OCI-M1 (cell line): ENCODE results near the gene MRPL57.
"Not testable (repeated sequence)": the region's sequence is repeated elsewhere in the genome, so short reads cannot be mapped to it uniquely, and the experiment has no call there.

Experiments used
- DNase-seq: peaks from one replicate; lab custom pipeline; 2025; lab: John Stamatoyannopoulos, UW

MRPL57 gene

DNA sequence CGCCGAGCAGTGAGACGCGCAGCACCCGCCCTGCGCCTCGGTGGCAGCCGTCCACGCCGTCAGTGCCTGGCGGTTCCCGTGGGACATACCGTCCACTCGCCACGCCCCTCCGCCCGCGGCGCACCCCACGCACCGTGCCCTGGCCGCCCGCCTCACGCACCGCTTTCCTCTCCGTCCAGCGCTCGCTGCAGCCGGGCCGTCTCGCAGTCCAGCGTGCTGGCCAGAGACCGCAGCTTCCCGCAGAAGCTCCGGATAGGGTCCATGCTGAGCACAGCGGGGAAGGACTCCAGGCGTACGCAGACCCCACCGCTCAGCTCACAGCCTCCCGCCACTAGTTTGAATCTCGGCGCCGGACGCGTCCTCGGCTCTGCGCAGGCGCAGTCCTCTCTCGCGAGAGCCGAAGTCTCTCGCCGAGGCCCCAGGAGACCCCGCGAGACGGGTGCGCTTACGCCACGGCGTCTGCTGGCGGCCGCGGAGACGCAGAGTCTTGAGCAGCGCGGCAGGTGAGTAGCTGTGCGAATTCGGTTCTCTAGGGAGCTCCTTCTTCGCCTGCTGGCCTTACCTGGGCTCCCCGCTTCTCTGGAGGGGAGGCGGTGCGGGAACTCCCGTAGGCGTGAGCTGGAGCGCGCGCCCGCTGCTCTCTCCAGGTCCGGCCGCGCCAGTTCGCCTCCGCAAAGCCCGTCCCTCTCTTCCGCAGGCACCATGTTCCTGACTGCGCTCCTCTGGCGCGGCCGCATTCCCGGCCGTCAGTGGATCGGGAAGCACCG lies at the start of gene MRPL57, which contains the start of gene SKA3:
TSS of gene MRPL57 (plus strand) at position 444 of the 767 bp plus-strand sequence. CDS start at position 703, 259 bp downstream.
TSS of gene SKA3 (minus strand) at position 338 of the 767 bp plus-strand sequence. CDS start at position 263, 75 bp downstream.
- peak; percentile 93 for DNase-seq

DNA sequence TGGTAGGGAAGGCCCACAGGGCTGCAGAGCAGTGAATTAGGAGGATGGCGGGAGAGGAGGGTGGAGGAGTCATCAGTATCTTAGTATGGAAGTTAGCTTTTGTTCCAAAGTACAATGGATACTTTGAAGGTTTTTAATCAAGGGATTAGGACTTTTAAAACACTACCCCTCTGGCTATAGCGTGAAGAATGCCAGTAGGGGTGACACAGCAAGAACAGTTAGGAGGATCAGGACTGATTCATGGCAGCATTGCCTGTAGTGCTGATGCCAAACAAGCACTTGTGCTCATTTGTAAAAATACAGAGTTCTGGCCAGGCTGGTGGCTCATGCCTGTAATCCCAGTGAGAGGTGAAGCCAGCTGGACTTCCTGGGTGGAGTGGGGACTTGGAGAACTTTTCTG lies 46.3 kb upstream of the MRPL57 start:
- DNase-seq: no peak

DNA sequence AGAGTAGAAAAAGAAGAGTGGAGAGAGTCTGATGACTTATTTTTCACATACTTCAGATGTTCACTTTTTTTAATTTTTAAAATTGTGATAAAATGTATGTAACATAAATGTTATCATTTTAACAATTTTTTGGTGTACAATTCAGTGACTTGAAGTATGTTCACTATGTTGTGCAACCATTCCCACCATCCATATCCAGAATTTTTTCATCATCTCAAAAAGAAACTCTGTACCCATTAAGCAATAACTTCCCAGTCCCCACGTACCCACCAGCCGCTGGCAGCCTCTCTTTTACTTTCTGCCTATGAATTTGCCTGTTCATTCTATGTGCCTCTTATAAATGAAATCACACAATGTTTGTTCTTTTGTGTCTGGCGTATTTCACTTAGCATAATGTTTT lies 43.4 kb upstream of the MRPL57 start:
- DNase-seq: no peak

DNA sequence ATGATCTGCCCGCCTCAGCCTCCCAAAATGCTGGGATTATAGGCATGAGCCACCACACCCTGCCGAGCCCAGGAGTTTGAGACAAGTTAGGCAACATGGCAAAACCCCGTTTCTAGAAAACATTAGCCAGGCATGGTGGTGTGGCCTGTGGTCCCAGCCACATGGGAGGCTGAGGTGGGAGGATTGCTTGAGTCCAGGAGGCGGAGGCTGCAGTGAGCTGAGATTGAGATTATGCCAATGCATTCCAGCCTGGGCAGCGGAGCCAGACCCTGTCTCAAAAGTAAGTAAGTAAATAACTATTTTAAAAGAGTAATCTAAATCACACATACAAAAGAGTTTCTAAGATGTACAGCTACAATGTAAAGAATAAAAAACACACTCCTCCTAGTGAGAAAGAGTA lies 42.0 kb upstream of the MRPL57 start:
- DNase-seq: no peak

DNA sequence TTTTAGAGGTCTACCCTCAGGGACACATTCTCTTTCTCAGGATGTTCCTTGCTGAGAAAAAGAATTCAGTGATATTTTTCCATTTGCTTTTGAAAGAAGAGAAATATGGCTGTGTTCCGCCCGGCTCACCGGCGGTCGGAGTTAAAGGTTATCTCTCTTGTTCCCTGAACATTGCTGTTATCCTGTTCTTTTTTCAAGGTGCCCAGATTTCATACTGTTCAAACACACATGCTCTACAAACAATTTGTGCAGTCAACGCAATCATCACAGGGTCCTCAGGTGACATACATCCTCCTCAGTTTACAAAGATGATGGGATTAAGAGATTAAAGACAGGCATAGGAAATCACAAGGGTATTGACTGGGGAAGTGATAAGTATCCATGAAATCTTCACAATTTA lies 40.6 kb upstream of the MRPL57 start:
- DNase-seq: not testable (repeated sequence)

DNA sequence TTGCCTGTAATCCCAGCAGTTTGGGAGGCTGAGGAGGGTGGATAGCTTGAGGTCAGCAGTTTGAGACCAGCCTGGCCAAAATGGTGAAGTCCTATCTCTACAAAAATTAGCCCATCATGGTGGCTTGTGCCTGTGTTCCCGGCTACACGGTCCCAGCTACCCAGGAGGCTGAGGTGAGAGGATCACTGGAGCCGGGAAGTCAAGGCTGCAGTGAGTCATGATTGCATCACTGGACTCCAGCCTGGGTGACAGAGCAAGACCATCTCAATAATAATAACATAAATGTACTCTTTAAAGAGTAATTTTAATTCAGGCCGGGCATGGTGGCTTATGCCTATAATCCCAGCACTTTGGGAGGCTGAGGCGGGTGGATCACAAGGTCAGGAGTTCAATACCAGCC lies 38.8 kb upstream of the MRPL57 start:
- no peak for DNase-seq

DNA sequence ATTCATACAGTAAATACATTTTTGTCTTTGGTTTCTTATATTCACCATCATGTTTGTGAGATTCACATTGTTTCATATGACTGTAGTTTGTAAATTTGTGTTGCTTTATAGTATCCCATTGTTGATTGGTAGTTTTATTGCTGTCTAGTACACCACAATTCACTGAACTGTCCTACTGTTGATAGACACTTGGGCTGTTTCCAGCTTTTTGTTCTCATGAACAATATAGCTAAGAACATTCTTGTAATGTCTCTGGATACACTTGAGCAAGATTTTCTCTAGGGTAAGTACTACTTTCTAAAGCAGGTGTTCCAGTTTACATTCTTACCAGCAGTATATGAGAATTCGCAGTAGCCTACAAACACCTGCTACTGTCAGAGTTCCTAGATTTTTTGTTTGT lies 37.9 kb upstream of the MRPL57 start:
- no peak for DNase-seq

DNA sequence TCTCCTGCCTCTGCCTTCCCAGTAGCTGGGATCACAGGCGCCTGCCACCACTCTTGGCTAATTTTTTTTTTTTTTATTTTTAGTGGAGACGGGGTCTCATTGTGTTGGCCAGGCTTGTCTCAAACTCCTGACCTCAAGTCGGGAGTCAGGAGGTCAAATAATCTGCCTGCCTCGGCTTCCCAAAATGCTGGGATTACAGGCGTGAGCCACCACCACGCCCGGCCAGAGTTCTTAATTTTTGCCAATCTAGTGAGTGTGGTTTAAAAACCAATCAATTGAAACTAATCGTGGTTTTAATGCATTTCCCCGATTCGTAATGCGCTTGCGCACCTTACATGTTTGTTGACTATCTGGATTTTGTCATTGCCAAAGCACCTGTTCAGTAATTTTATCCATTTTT lies 37.1 kb upstream of the MRPL57 start:
- no peak for DNase-seq

DNA sequence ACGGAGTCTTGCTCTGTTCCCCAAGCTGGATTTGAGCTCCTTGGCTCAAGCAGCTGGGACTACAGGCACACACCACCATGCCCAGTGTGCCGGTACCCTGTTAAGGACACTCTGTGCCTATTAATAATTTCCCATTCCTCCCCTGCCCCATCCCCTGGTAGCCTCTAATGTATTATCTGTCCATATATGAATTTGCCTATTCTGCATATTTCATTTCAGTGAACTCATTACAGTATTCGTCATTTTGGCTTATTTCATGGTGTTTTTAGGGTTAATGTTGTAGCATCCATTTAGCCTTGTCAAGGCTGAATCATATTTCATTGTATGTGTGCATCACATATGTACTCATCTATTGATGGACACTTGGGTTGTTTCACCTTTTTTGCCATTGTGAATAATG lies 33.7 kb upstream of the MRPL57 start:
- DNase-seq: no peak

DNA sequence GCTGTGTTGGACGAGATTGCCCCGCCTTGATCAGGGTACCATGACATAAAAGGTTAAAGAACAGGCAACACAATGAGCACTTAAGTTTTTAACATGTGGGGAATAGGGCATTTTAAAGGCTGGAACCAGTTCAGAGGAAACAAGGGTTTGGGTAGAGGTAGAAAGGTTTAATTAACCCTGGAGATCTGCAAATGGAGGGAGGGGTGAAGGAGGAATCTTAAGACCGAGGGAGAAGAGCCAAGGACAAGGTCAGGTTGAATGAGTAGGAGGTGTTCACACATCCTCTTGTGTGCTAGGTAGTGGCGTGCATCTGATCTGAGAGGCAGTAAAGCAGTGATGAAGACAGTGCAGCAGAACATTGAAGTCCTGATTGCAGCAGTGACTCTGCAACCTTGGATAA lies 28.6 kb upstream of the MRPL57 start:
- no peak for DNase-seq

DNA sequence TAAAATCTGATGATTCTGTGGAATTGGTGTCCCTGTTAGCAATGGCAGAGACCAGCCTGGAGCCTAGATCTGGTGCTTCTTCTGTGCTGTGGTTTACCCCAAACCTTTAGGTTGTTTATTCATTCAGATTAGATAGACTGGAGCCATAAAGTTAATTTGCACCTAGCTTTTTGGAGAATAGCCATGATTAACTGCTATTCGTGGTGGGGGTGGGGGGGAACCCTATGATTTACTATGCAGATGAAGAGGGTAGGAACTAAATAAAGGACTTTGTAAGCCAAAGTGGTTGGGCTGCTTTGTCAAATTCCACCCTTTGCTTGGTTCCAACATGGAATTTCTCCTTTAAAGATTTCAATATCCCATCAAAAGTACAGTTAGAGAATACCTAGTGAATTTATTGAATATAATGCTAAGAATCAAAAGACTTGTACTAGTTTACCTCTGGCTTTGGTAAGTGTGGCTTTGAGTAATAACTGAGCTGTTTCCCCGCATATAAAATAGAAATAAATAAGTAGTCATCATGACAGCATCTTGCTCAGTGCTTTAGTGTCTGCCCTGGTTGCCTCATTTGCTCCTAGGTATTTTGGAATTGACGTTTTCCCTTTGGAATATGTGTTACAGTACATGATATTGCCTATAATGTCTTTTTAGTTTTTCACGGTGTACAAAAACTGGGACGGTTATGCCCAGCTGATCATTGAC lies 27.8 kb upstream of the MRPL57 start:
- DNase-seq: no peak

DNA sequence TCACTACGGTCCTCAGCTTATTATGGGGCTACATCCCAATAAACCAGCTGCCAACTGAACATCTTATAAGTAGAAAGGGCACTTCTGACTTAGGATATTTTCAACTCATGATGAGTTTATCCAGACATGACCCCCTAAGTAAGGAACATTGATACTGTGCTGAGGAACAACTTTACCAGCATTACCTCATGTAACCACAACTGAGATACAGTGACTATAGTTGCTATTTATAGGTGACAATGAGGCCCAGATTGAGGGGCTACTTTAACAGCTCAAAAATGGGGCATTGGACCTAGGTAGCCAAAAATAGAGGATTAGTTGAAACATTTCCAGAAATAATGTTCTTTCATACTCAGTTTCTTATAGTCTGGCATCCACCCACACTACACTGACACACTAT lies 26.9 kb upstream of the MRPL57 start:
- DNase-seq: peak; percentile 26

DNA sequence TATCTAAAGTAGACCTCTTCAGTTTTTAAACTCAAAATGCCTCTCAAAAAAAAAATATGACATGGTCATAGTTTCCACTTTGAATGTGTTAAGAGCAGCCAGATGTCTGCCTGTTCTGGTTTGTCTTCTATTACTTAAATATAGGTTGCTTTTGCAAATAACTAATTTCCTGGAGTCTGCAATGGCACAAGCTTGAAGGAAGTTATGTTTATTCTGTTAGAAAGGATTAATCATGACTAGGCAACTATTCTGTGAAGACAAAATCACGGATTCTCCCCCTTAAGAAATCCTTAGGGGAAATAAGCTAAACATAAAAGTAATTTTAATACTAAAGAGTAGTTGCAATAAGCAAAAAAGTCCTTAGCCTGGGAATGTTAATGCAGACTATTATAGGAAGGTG lies 26.4 kb upstream of the MRPL57 start:
- DNase-seq: peak; percentile 26

DNA sequence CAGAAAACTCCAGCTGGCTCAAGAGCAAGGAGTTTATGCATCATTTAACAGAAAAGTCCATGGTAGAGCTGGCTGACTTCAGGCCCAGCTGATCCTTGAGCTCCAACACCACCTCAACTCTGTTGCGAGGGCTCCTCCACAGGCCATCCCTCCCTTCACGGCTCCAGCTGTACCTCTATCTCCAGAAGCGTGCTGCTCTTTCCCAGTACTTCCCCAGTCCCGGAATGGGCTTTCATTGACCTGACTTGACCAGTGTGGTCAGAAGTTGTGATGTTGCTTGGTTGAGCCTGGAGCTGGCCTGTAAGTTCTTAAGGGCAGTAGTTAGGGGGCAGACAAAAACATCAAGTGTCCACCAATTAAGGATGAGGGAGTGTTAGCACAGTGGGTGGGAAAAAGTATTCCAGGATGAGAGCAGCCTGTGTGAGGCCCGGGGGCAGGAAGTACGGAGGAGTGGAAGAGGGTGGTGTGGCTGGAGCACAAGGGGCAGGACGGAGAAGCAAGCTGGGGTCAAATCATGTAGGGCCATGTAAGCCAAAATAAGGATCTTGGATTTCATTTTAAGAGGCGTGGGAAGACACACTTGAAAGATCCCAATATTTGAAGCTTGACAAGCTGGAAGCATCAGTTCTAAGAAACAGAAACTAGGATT lies 24.1 kb upstream of the MRPL57 start:
- DNase-seq: no peak

DNA sequence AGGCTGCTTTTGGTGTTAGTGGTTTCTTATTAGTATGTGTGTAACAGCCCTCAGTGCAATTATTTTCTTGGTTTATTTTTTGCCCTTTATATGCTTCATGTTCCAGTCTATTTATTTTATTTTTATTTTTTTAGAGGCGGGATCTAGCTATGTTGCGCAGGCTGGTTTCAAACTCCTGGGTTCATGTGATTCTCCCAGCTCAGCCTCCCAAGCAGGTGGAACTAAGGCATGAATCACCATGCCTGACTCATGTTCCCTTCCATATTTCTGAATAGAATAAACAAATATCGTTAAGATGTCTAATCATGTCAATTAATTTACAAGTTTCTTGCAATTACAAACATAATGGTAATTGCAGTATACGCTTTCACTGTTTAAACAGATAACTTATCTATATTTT lies 11.8 kb upstream of the MRPL57 start:
- DNase-seq: no peak

DNA sequence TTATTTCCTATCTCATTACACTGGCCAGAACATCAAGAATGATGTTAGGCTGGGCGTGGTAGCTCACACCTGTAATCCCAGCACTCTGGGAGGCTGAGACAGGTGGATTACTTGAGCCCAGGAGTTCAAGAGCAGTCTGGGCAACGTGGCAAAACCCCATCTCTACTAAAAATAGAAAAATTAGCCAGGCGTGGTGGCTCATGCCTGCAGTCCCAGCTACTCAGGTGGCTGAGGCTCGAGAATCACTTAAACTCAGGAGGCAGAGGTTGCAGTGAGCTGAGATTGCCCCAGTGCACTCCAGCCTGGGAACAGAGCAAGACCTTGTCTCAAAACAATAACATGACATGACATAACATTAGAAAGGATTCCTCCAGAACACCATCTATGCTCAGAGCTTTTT lies 10.9 kb upstream of the MRPL57 start:
- not testable (repeated sequence) for DNase-seq

DNA sequence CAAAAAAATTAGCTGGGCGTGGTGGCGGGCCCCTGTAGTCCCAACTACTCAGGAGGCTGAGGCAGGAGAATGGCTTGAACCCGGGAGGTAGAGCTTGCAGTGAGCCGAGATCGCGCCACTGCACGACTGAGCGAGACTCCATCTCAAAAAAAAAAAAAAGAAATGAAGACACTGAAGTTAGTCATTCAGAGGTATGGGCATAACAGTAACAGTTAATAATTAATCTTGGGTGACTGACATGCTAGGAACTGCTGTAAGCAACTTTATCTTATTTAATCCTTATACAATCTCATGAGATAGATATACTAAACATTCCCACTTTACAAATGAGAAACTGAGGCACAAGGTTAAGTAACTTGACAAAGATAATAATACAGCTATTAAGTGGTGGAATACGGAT lies 5.0 kb upstream of the MRPL57 start:
- DNase-seq: no peak

DNA sequence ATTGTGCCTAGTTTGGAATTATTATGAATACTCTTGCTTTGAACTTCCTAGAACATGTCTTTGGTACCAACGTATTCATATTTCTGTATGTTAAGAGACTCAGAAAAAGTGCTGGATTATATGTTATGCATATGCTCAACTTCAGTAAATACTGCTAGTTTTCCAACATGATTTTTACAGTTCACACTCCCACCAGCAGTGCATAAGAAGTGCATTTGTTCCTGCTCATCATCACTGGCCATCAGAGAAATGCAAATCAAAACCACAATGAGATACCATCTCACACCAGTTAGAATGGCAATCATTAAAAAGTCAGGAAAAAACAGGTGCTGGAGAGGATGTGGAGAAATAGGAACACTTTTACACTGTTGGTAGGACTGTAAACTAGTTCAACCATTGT lies 2.7 kb upstream of the MRPL57 start:
- not testable (repeated sequence) for DNase-seq

DNA sequence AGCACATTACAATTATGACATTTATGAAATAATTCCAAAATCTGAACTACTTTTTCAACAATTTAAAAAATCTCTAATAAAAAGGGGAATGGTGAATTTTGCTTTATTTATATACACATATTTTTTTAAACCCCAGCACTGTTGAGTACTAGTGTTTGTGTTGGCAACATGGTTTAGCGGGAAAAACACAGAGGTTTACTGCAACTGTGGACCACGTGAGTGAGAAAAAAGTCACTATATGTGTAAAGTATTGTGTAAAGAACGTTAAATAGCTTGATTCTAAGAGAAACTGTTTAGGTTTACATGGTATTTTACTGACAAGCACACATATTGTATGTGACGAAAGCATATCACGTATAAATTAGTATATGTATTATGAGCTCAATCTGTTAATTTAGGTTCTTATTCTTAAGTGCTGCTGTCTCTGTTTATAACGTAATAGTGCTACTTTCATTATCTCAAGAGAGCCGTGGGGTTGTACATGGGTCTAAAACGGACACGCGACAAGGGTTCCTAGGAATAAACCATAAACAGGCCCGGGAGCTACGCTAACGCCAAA lies 723 bp upstream of the MRPL57 start:
- no peak for DNase-seq

DNA sequence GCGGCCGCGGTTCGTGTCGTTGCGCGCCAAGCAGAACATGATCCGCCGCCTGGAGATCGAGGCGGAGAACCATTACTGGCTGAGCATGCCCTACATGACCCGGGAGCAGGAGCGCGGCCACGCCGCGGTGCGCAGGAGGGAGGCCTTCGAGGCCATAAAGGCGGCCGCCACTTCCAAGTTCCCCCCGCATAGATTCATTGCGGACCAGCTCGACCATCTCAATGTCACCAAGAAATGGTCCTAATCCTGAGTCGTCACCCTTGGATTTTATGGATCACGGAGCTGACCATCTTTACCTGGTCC lies 475 bp downstream of the MRPL57 start:
- DNase-seq: no peak

DNA sequence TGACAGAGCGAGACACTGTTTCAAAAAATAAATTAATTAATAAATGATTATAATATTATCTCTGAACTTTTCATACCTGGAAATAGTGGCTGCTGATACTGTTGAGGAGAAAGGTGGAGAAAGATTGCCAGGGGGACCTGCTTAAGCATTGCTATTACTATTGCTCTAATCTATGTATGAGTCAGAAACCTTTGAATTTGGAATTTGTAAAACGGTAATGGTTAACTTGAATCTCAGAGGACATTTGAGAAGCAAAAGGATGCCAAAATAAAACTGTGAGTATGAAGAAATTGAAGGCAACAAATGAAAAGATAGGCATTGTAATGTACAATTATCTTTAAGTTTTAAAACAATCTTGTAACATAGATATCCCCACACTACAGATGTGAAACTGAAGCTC lies 5.2 kb downstream of the MRPL57 start:
- DNase-seq: no peak

DNA sequence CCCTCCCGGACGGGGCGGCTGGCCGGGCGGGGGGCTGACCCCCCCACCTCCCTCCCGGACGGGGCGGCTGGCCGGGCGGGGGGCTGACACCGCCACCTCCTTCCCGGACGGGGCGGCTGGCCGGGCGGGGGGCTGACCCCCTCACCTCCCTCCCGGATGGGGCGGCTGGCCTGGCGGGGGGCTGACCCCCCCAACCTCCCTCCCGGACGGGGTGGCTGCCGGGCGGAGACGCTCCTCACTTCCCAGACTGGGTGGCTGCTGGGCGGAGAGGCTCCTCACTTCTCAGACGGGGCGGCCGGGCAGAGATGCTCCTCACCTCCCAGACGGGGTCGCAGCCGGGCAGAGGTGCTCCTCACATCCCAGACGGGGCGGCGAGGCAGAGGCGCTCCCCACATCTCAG lies 10.0 kb downstream of the MRPL57 start:
- not testable (repeated sequence) for DNase-seq

DNA sequence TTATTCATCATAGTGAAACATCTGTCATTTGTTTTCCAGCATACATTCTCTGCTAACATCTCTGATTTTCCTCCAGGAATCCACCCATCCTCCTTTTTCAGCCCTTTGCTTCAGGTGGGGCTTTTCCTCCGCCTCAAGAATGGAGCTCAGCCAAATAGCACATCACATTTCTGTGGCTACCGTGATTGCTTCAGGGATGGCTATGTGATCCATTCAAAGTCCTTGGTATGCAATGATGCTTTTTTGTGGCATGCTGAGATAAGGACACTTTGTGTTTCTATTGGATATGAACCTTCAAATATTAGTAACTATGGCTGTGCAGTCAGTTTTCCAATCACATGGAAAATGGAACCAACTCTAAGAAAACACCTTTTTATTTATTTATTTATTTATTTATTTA lies 18.3 kb downstream of the MRPL57 start:
- DNase-seq: not testable (repeated sequence)
